Left lung (tissue), 10 donors: Measurements from ENCODE around the gene GALNT2. TPM values are rescaled to one million over a fixed set of nuclear protein-coding genes. Genes with fewer than 3 reads are reported as not detected.

ENCODE experiments used
- ATAC-seq: fragments of 200-7000 bp; cut with Tn5 transposase; one replicate; pipeline ENCODE4 v1.9.1; 2020; ENCODE audit warnings: moderate library complexity
- DNase-seq, 4 donors: peaks; one replicate each; pipeline ENCODE4 v3.0.0-alpha.2; 2013 to 2020
- H3K27ac ChIP-seq, 2 donors: fragments of 200-600 bp; sonication (generic) in 1 of 2; one replicate each; pipeline versions ENCODE4 v1.5.0 to v1.8.0; 2020 to 2021
- H3K27me3 ChIP-seq, 2 donors: fragments of 200-600 bp; sonication (generic) in 1 of 2; one replicate each; pipeline versions ENCODE4 v1.5.0 to v1.8.0; 2020 to 2021
- H3K36me3 ChIP-seq, 2 donors: fragments of 200-600 bp; sonication (generic) in 1 of 2; one replicate each; pipeline versions ENCODE4 v1.5.0 to v1.8.0; 2020 to 2021
- H3K4me1 ChIP-seq, 2 donors: fragments of 200-600 bp; one replicate each; pipeline ENCODE4 v1.8.0; 2021
- H3K4me3 ChIP-seq, 2 donors: fragments of 200-600 bp; sonication (generic) in 1 of 2; one replicate each; pipeline versions ENCODE4 v1.5.0 to v1.8.0; 2020 to 2021; ENCODE audit warnings: mild to moderate bottlenecking in 1 of 2
- H3K9me3 ChIP-seq, 2 donors: fragments of 200-600 bp; sonication (generic) in 1 of 2; one replicate each; pipeline versions ENCODE4 v1.5.0 to v1.8.0; 2020 to 2021
- intact Hi-C, 2 donors: fragments of 100-400 bp; cut with DNase I; formaldehyde crosslinking; loops; one replicate each; pipeline versions ENCODE4 v1.11.2 to v1.14.2; 2022
- polyA plus RNA-seq, 6 donors: library from polyadenylated mRNA; unstranded; fragments of 120-200 nt; gene quantifications; one replicate each; pipeline ENCODE4 v1.2.1, GENCODE V29; 2013; ENCODE audit not compliant: insufficient read length in 6 of 6
- total RNA-seq, 2 donors: library from RNA; stranded (reverse); fragmentation: NEBNext Ultra II Directional; extraction: Animal tissue kit (Norgen Biotek cat#: 25700); gene quantifications; one replicate each; pipeline ENCODE4 v1.2.1, GENCODE V29; 2021
- TF ChIP-seq, protein P1 (sequence below), 2 donors: fragments of 200-600 bp; sonication (generic) in 1 of 2; IDR thresholded peaks; one replicate each; pipeline versions ENCODE4 v1.5.0 to v1.8.0; 2021; ENCODE audit warnings: antibody characterized with exemption in 2 of 2
- donor health status: DM: no; HTN: yes; CAD: no.
- donor health status: DM: no; HTN: no; CAD: no.

GALNT2 gene
- total and polyA plus RNA-seq, 8 donors = 27.6 to 114 (median 40.0) TPM

DNA sequence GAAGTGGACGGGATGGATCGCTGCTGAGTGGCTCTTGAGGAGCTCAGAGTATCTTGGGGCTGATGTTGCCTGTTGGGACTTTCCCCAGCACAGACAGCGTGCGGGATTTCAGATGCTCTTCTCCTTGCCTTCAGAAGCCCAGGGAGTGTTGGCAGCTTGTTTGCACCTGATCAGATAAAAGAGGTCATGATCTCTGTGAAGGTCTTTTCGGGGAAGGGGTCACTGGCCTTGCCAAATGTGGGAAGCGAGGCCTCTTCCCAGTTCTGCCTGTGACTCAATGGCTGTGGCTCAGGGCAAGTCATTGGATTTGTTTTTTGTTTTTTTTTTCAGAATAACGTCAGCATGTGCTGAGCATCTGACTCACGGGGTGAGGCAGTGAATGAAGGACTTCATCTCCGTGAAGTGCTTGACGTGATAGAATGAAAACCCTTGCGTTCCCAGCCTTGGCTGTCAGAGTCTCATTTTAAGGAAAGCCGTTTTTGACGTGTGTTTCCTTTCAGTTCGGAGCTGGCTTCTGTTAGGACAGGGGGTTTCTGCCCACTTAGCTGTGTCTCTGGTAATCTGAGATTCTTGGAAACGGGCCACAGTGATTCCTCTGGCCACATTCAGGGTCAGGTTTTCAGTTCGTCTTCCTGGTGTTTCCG, 46.7 kb downstream of the GALNT2 start:
- peak overlapping the region; percentile 29 to 71 for H3K27ac ChIP-seq
- DNase-seq = peak in 2 of 4 donors; percentile 34 to 55

DNA sequence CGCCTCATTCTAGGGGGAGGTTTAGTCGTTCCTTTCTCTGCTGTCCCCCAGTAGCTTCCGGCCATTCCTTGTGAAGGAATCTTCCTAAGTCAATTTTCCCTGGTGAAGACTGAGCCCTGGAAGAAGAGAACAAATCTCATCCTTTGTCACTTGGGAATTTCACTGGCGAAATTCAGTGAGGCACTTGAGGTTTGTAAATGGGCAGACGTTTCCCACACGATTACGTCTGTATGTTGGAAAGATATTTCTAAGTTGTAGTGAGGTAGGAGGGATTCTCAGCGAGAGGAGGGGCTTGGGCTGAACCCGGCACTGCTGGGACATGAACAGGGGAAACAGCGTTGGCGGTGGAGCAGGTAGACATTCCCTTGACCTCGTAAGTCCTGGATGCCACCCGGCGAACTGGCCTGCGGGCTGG, 47.2 kb downstream of the GALNT2 start:
- H3K9me3 ChIP-seq = no peaks in the 10 kb centered on the region
- TF ChIP-seq, protein P1, sequence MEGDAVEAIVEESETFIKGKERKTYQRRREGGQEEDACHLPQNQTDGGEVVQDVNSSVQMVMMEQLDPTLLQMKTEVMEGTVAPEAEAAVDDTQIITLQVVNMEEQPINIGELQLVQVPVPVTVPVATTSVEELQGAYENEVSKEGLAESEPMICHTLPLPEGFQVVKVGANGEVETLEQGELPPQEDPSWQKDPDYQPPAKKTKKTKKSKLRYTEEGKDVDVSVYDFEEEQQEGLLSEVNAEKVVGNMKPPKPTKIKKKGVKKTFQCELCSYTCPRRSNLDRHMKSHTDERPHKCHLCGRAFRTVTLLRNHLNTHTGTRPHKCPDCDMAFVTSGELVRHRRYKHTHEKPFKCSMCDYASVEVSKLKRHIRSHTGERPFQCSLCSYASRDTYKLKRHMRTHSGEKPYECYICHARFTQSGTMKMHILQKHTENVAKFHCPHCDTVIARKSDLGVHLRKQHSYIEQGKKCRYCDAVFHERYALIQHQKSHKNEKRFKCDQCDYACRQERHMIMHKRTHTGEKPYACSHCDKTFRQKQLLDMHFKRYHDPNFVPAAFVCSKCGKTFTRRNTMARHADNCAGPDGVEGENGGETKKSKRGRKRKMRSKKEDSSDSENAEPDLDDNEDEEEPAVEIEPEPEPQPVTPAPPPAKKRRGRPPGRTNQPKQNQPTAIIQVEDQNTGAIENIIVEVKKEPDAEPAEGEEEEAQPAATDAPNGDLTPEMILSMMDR (IDR thresholded peaks at IDR 0.05) = no peak
- intact Hi-C loops = no loop called here
- no peaks in the 10 kb centered on the region for H3K27me3 ChIP-seq
- H3K36me3 ChIP-seq = peaks cover 0 to 15% of the 10 kb centered on the region in 2 donors
- no peak overlapping the region for H3K4me3 ChIP-seq
- ATAC-seq (no peak), DNase-seq (no peak)
- H3K4me1 ChIP-seq = peaks cover 19 to 50% of the 10 kb centered on the region in 2 donors
- peak overlapping the region; percentile 29 to 71 for H3K27ac ChIP-seq

More for the DNA sequence above, 46.7 kb downstream of the GALNT2 start:
- H3K27me3 ChIP-seq = no peaks in the 10 kb centered on the region
- no peaks in the 10 kb centered on the region for H3K9me3 ChIP-seq
- peaks cover 19 to 54% of the 10 kb centered on the region in 2 donors for H3K4me1 ChIP-seq
- TF ChIP-seq, protein P1 (IDR thresholded peaks at IDR 0.05) = no peak
- H3K4me3 ChIP-seq = no peak overlapping the region
- intact Hi-C loops = no loop called here
- H3K36me3 ChIP-seq = peaks cover 0 to 15% of the 10 kb centered on the region in 2 donors
- ATAC-seq = peak; percentile 75

DNA sequence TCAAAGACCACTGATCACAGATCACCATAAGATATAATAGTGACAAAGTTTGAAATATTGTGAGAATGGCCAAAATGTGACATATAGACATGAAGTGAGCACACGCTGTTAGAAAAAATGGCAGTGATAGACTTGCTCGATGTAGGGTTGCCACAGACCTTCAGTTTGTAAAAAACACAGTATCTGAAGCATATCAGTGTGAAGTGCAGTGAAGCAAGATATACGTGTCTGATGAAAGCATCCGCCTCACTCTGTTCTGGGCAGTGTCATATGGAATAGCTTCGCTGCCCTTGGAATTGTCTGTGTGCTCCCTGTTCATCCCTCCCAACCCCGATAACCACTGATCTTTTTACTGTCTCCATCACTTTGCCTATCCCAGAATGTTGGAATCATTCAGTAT, 50.7 kb downstream of the GALNT2 start:
- peaks cover 10 to 19% of the 10 kb centered on the region in 2 donors for H3K4me1 ChIP-seq
- no peak for ATAC-seq
- no peak overlapping the region for H3K27ac ChIP-seq
- H3K27me3 ChIP-seq = no peaks in the 10 kb centered on the region
- TF ChIP-seq, protein P1 (IDR thresholded peaks at IDR 0.05) = no peak
- intact Hi-C loops = no loop called here
- H3K36me3 ChIP-seq = peaks cover 0 to 23% of the 10 kb centered on the region in 2 donors
- no peak overlapping the region for H3K4me3 ChIP-seq
- no peaks in the 10 kb centered on the region for H3K9me3 ChIP-seq
- DNase-seq = no peak

DNA sequence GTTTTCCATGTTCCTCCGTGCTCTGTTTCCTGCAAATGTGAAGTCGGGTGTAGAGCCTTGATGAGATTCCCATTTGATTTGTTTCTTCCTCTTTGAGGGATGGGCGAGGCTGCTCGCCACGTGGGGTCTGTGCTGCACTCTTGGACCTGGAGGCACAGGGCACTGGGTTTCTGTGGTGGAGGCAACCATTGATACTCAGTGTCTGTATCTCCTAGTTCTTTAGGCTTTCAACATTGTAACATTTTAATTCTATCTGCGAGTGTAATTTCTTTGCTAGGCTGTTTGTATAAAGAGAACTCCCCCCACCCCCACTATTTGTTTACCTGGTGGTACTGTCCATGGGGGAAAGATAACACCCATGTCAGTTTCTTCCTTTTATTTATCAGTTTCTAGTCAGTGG, 52.3 kb downstream of the GALNT2 start:
- no peaks in the 10 kb centered on the region for H3K27me3 ChIP-seq
- ATAC-seq (no peak), DNase-seq (no peak)
- no peak overlapping the region for H3K27ac ChIP-seq
- H3K36me3 ChIP-seq = peaks cover 0 to 17% of the 10 kb centered on the region in 2 donors
- TF ChIP-seq, protein P1 (IDR thresholded peaks at IDR 0.05) = no peak
- peaks cover 3 to 14% of the 10 kb centered on the region in 2 donors for H3K4me1 ChIP-seq
- intact Hi-C loops = no loop called here
- no peak overlapping the region for H3K4me3 ChIP-seq
- H3K9me3 ChIP-seq = no peaks in the 10 kb centered on the region

DNA sequence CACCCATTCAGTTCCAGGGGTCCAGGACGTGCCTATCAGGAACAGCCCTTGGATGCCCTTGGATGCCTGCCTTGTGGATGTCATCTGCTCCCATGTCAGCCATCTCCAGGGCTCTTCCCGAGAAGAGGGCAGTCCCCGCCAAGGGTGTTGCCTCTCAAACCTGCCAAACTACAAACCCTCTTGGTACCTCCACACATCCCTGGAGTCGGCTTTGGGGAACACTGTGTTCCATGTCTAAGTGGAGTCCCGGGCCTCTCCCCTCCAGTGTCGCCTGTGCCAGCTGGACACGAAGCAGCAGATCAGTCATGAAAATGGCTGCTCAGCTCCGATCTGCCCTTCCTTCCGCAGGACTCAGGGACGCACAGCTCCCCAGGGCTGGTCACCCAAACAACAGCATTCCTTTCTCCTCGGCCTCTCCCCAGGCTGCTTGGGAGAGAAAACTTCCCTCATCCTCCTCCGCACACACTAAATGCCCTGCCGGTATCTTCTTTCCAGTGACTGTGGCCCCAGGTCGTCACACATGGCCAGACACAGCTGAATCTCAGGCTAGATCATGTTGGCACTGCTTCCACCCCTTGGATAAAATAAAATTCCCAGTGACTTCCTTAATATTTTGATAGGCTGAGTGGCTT, 53.4 kb downstream of the GALNT2 start:
- Histone ChIP-seq H3K9me3 (no peaks in the 10 kb centered on the region), H3K4me1 (peaks cover 11 to 22% of the 10 kb centered on the region in 2 donors), H3K36me3 (peaks cover 0 to 17% of the 10 kb centered on the region in 2 donors), H3K27me3 (no peaks in the 10 kb centered on the region), H3K4me3 (no peak overlapping the region), H3K27ac (no peak overlapping the region)
- TF ChIP-seq, protein P1 (IDR thresholded peaks at IDR 0.05) = no peak
- intact Hi-C loops = no loop called here
- ATAC-seq = no peak
- DNase-seq = no peak
